ENCODE results near the gene KRTAP5-5. TPM values are rescaled to one million over a fixed set of nuclear protein-coding genes. Genes with fewer than 3 reads are reported as not detected.

Gene KRTAP5-5
- total and polyA plus RNA-seq, 4 donors: not detected

DNA sequence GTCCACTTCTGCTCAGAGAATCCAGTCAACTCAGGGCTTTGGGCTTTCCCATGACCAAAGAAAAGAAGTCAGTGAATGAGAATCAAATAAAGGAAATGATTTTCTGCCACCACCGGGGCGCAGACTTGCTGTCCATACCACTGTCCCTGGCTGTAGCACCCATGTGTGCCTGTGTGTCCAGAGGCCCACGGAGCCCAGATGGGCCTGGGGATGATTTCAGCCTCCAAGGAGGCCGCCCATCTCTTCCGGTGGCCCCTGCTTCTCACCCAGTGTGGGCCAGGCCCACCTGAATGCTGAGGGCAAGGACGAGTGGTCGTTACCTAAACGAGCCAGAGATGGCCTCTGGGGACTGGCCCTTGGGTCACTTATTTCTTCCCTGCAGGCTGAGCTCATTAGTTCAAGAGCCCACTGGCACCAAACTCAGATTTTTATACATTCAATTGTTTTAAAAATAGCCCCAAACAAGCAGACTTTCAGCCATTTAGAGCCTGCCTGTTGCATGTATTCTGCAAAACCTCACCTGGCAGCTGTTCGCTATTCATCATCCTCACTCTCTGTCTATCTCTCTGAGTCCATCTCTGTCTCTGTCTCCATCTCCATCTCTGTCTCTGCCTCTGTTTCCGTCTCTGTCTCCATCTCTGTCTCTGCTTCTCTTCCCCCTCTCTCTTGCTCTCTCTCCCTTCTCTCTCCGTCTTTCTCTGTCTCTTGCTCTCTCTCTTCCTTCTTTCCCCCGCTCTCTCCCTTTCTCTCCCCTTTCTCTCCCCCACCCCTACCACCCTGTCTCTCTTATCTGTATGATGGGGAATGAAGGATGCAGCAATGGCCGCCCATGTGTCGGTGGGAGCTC, 24.2 kb downstream of the KRTAP5-5 start:
- no peak for TF ChIP-seq SP1 (IDR thresholded peaks at IDR 0.05)
- TF ChIP-seq HNF4A (conservative IDR thresholded peaks at IDR 0.05): no peak
- no peak for TF ChIP-seq HNF4G (IDR thresholded peaks at IDR 0.05)
- no peak for TF ChIP-seq FOXA1 (IDR thresholded peaks at IDR 0.05)
- TF ChIP-seq RAD21 (IDR thresholded peaks at IDR 0.05): no peak
- no peak for TF ChIP-seq GABPA (IDR thresholded peaks at IDR 0.05 in 1 of 2, conservative IDR thresholded peaks at IDR 0.05 in 1 of 2)
- no peak for TF ChIP-seq NR2F2 (IDR thresholded peaks at IDR 0.05)
- TF ChIP-seq EGR1 (IDR thresholded peaks at IDR 0.05; ENCODE audit: low read depth in 2 of 2): no peak
- TF ChIP-seq ATF3 (IDR thresholded peaks at IDR 0.05): no peak
- TF ChIP-seq ZBTB33 (IDR thresholded peaks at IDR 0.05): no peak
- TF ChIP-seq, protein P1, sequence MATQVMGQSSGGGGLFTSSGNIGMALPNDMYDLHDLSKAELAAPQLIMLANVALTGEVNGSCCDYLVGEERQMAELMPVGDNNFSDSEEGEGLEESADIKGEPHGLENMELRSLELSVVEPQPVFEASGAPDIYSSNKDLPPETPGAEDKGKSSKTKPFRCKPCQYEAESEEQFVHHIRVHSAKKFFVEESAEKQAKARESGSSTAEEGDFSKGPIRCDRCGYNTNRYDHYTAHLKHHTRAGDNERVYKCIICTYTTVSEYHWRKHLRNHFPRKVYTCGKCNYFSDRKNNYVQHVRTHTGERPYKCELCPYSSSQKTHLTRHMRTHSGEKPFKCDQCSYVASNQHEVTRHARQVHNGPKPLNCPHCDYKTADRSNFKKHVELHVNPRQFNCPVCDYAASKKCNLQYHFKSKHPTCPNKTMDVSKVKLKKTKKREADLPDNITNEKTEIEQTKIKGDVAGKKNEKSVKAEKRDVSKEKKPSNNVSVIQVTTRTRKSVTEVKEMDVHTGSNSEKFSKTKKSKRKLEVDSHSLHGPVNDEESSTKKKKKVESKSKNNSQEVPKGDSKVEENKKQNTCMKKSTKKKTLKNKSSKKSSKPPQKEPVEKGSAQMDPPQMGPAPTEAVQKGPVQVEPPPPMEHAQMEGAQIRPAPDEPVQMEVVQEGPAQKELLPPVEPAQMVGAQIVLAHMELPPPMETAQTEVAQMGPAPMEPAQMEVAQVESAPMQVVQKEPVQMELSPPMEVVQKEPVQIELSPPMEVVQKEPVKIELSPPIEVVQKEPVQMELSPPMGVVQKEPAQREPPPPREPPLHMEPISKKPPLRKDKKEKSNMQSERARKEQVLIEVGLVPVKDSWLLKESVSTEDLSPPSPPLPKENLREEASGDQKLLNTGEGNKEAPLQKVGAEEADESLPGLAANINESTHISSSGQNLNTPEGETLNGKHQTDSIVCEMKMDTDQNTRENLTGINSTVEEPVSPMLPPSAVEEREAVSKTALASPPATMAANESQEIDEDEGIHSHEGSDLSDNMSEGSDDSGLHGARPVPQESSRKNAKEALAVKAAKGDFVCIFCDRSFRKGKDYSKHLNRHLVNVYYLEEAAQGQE (IDR thresholded peaks at IDR 0.05): no peak
- TF ChIP-seq TAF1 (conservative IDR thresholded peaks at IDR 0.05): no peak
- TF ChIP-seq CTCF (IDR thresholded peaks at IDR 0.05; ENCODE audit: low read depth, low read length, missing input control): no peak
- TF ChIP-seq, protein P2, sequence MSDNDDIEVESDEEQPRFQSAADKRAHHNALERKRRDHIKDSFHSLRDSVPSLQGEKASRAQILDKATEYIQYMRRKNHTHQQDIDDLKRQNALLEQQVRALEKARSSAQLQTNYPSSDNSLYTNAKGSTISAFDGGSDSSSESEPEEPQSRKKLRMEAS (IDR thresholded peaks at IDR 0.05): no peak
- no peak for TF ChIP-seq YY1 (IDR thresholded peaks at IDR 0.05)
- no peak for TF ChIP-seq FOXA2 (IDR thresholded peaks at IDR 0.05)
- no peak for TF ChIP-seq RXRA (IDR thresholded peaks at IDR 0.05)
- no peaks in the 10 kb centered on the region for H3K9me3 ChIP-seq (ENCODE audit: control insufficient read depth in 4 of 4, low read length in 3 of 4)
- H3K4me3 ChIP-seq (ENCODE audit: low read depth in 1 of 3, low read length in 3 of 3): no peak overlapping the region
- peaks cover 23 to 47% (median 42%) of the 10 kb centered on the region in 4 donors for H3K4me1 ChIP-seq (ENCODE audit: control insufficient read depth in 4 of 4, insufficient read depth in 4 of 4, low read length in 3 of 4)
- 79% methylated on average over 14 of the region's 14 CpGs for WGBS
- DNase-seq (ENCODE audit: low spot score): no peak
- peak overlapping the region; percentile 76 to 89 for H3K27ac ChIP-seq (ENCODE audit: low read depth in 1 of 2, low read length in 2 of 2)
- peak overlapping the region; percentile 18 to 69 for H3K9ac ChIP-seq (ENCODE audit: low read depth in 1 of 2, low read length in 2 of 2)
- no peaks in the 10 kb centered on the region for H3K36me3 ChIP-seq (ENCODE audit: control insufficient read depth in 4 of 4, insufficient read depth in 3 of 4, low read depth in 1 of 4, low read length in 3 of 4)
- H3K27me3 ChIP-seq (ENCODE audit: control insufficient read depth in 4 of 4, insufficient read depth in 4 of 4, low read length in 3 of 4): no peaks in the 10 kb centered on the region
